ENCODE results near the gene DSE. TPM values are rescaled to one million over a fixed set of nuclear protein-coding genes. Genes with fewer than 3 reads are reported as not detected.

The DSE gene
- 43.0 and 64.6 TPM in 2 replicates for total RNA-seq

DNA sequence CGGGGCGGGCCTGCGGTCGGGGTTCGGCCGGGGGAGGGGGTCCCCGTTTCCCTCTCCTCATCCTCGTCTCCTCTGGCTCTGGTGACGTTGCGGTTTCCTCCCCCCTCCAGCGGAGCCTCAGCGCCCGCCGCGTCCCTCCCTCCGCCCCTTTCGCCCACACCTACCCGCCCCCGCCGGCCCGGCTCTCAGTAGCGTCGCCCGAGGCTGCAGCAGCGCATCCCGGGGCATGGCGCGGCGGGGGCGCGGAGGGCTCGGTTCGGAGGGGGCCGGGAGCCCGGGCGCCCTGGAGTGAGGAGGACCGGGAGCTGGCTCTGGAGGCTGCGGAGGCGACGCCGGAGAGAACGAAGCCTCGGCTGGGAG is at the start of gene DSE:
TSS of gene DSE (plus strand) at position 188 of the 360 bp plus-strand sequence. CDS start 28,304 bp downstream, outside the sequence.

DNA sequence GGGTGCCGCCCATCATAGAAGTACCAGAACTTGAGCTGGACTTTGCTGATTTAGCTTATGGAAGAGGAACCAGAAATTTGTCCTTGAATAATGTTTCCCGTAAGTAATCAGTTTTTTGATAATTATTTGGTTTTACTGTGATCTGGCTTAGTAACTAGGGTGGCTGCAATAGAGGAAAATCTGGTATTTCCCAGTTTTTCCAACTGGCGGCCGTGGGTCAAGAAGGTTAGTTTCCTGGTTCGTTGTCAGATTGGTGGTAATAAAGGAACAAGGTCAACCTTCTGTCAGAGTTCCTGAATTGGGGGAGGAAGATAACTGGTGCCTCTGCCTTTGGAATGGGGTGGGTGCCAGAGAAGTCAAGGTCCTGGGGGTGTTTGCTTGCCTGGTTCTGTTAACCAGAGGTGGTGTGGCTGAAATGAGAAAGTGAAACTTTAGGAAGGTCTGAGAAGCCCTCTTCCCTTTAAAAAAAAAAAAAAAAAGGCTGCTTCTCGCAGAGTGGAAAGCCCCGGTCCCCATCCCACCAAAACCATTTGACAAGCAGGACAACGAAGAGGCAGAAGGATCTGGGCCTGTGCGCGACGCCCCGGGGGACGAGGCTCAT is 90.7 kb downstream of the DSE start, which contains the start of gene CALHM6:
TSS of gene CALHM6 (plus strand) at position 45 of the 601 bp plus-strand sequence. CDS start at position 600, 555 bp downstream.

Other genes starting within 250 kb of the DSE start
- gene COL10A1, start 244.8 kb upstream of the DSE start, total RNA-seq: 0.08 and 0.13 TPM in 2 replicates
- 10.6 and 28.3 TPM in 2 replicates for gene TSPYL4, start 116.9 kb upstream of the DSE start, total RNA-seq
- gene TSPYL1, start 91.0 kb upstream of the DSE start, total RNA-seq: 48.4 and 57.9 TPM in 2 replicates
- 2.0 and 6.2 TPM in 2 replicates for gene CALHM6, start 90.4 kb downstream of the DSE start, total RNA-seq
- 2.3 and 4.0 TPM in 2 replicates for gene CALHM5, start 140.7 kb downstream of the DSE start, total RNA-seq
- gene TRAPPC3L, start 174.7 kb downstream of the DSE start, total RNA-seq: not detected in 2 replicates
- gene CALHM4, start 182.8 kb downstream of the DSE start, total RNA-seq: not detected in 2 replicates
- gene RWDD1, start 200.6 kb downstream of the DSE start, total RNA-seq: 32.7 and 43.8 TPM in 2 replicates
- gene RSPH4A, start 245.5 kb downstream of the DSE start, total RNA-seq: 0.40 TPM in 1 of 2 replicates, not detected in the other